ENCODE data around the gene ARF5.
"Not testable (repeated sequence)": the region's sequence is repeated elsewhere in the genome, so short reads cannot be mapped to it uniquely, and the experiment has no call there.

DNA sequence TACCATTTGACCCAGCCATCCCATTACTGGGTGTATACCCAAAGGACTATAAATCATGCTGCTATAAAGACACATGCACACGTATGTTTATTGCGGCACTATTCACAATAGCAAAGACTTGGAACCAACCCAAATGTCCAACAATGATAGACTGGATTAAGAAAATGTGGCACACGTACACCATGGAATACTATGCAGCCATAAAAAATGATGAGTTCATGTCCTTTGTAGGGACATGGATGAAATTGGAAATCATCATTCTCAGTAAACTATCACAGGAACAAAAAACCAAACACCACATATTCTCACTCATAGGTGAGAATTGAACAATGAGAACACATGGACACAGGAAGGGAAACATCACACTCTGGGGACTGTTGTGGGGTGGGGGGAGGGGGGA lies 20.2 kb upstream of the ARF5 start:
- TF ChIP-seq, protein P1, sequence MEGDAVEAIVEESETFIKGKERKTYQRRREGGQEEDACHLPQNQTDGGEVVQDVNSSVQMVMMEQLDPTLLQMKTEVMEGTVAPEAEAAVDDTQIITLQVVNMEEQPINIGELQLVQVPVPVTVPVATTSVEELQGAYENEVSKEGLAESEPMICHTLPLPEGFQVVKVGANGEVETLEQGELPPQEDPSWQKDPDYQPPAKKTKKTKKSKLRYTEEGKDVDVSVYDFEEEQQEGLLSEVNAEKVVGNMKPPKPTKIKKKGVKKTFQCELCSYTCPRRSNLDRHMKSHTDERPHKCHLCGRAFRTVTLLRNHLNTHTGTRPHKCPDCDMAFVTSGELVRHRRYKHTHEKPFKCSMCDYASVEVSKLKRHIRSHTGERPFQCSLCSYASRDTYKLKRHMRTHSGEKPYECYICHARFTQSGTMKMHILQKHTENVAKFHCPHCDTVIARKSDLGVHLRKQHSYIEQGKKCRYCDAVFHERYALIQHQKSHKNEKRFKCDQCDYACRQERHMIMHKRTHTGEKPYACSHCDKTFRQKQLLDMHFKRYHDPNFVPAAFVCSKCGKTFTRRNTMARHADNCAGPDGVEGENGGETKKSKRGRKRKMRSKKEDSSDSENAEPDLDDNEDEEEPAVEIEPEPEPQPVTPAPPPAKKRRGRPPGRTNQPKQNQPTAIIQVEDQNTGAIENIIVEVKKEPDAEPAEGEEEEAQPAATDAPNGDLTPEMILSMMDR (conservative IDR thresholded peaks at IDR 0.05; ENCODE audit: low read depth, low read length): not testable (repeated sequence)
- TF ChIP-seq EZH2 (IDR thresholded peaks at IDR 0.05; ENCODE audit: borderline replicate concordance, low read depth, low read length, poor library complexity, severe bottlenecking): not testable (repeated sequence)

Data from A673 (cell line).